GM06990 (cell line): ENCODE measurements around the gene PNMA1.
"Not testable (repeated sequence)": the region's sequence is repeated elsewhere in the genome, so short reads cannot be mapped to it uniquely, and the experiment has no call there.

Experiments used
- DNase-seq: peaks from one replicate; pipeline ENCODE4 v3.0.0-alpha.2; 2011; ENCODE audit not compliant: insufficient read length; ENCODE audit errors: extremely low read depth
- H3K27me3 ChIP-seq: replicated peaks from 2 replicates; pipeline ENCODE4 v1.6.0; 2011; ENCODE audit warnings: low read length; ENCODE audit not compliant: control insufficient read depth, insufficient read depth
- H3K36me3 ChIP-seq: 2 replicates; pipeline ENCODE4 v1.5.1; 2011; ENCODE audit warnings: low read length; ENCODE audit not compliant: control insufficient read depth, insufficient read depth
- H3K4me3 ChIP-seq: replicated peaks from 2 replicates; pipeline ENCODE4 v1.5.1; 2011; ENCODE audit warnings: low read depth, mild to moderate bottlenecking, control low read depth, low read length
- CTCF ChIP-seq: IDR thresholded peaks from 2 replicates; pipeline ENCODE4 v1.5.1; 2011; ENCODE audit warnings: low read length, control low read depth, mild to moderate bottlenecking, inconsistent platforms; ENCODE audit not compliant: insufficient read depth, poor library complexity, severe bottlenecking

Gene PNMA1

GRCh38 chr14:73712071-73712506, 2.1 kb downstream of the PNMA1 start:
- peak overlapping the region; percentile 77 for H3K4me3 ChIP-seq
- no peak for DNase-seq
- no peaks in the 10 kb centered on the region for H3K27me3 ChIP-seq
- peaks cover 2% of the 10 kb centered on the region for H3K36me3 ChIP-seq
- TF ChIP-seq CTCF: no peak

- peaks cover under 1% of the 10 kb centered on the region for H3K36me3 ChIP-seq
- no peak overlapping the region for H3K4me3 ChIP-seq
- no peak for TF ChIP-seq CTCF
- no peak for DNase-seq
- no peaks in the 10 kb centered on the region for H3K27me3 ChIP-seq
Measured at GRCh38 chr14:73710737-73711136, 3.4 kb downstream of the PNMA1 start.

- DNase-seq: no peak
- H3K4me3 ChIP-seq: no peak overlapping the region
- TF ChIP-seq CTCF: no peak
- no peaks in the 10 kb centered on the region for H3K27me3 ChIP-seq
- no peaks in the 10 kb centered on the region for H3K36me3 ChIP-seq
Measured at GRCh38 chr14:73709904-73710469, 4.2 kb downstream of the PNMA1 start.

GRCh38 chr14:73708076-73708475, 6.1 kb downstream of the PNMA1 start:
- H3K27me3 ChIP-seq, H3K4me3 ChIP-seq, H3K36me3 ChIP-seq, DNase-seq: not testable (repeated sequence)

GRCh38 chr14:73700325-73700724, 13.9 kb downstream of the PNMA1 start:
- DNase-seq: no peak
- no peaks in the 10 kb centered on the region for H3K27me3 ChIP-seq
- TF ChIP-seq CTCF: no peak

GRCh38 chr14:73696466-73697400, 17.5 kb downstream of the PNMA1 start:
- TF ChIP-seq CTCF: no peak
- peak; percentile 67 for DNase-seq
- Histone ChIP-seq H3K4me3 (peak overlapping the region; percentile 55), H3K27me3 (no peaks in the 10 kb centered on the region), H3K36me3 (no peaks in the 10 kb centered on the region)

More at GRCh38 chr14:73700325-73700724, 13.9 kb downstream of the PNMA1 start:
- H3K4me3 ChIP-seq: no peak overlapping the region
- no peaks in the 10 kb centered on the region for H3K36me3 ChIP-seq
